HG02678 (cell line): ENCODE results near the gene FADS6.

Experiments
- ATAC-seq: cut with Tn5 transposase; IDR thresholded peaks from one replicate; pipeline ENCODE4 v1.9.1; 2021; ENCODE audit warnings: mild to moderate bottlenecking, moderate library complexity; ENCODE audit not compliant: unreplicated experiment

The FADS6 gene

GRCh38 chr17:74892013-74892841 lies 1.2 kb downstream of the FADS6 start:
- ATAC-seq = no peak

- no peak for ATAC-seq
Observed at GRCh38 chr17:74890554-74890953, 2.9 kb downstream of the FADS6 start.

DNA sequence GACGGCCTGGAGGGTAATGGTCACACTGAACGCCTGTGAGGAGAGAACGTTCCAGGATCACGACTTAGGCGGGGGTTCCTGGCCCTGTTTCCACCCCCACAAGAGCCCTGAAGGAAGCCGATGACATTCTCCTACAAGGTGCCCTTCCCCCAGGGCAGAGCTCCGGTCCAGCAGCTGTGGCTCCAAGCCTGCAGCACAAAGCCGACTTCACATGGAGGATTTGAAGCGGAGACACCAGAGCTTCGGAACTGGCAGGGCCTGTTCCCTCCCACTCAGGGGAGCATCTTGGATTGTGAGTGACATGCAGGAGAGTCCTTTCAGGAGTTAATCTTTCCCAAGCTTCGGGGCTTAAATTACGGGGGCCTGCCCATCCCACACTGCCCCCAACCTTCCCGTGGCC lies 5.0 kb downstream of the FADS6 start:
- ATAC-seq = no peak

DNA sequence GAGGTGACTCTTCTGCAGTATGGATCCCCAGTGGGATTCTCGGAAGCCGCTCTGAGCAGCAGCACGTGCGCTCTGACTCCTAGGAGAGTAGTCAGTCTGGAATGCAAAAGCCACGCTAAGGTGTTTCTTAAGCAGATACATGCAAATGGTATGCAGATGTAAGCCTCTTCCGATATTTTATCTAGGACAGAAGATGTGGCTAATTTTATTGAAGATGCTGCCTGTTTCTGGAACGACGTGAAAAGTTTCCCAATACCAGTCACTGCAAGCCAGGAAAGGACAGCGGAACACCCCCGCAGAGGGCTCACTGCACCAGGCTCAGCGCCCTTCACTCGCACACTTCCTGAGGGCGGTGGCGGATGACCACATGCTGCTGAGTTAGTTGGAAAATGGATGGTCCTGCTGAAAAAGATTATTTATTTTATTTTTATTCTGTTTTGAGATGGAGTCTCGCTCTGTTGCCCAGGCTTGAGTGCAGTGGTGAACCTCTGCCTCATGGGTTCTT lies 10.1 kb downstream of the FADS6 start:
- no peak for ATAC-seq

GRCh38 chr17:74882517-74883240 lies 10.8 kb downstream of the FADS6 start:
- no peak for ATAC-seq

DNA sequence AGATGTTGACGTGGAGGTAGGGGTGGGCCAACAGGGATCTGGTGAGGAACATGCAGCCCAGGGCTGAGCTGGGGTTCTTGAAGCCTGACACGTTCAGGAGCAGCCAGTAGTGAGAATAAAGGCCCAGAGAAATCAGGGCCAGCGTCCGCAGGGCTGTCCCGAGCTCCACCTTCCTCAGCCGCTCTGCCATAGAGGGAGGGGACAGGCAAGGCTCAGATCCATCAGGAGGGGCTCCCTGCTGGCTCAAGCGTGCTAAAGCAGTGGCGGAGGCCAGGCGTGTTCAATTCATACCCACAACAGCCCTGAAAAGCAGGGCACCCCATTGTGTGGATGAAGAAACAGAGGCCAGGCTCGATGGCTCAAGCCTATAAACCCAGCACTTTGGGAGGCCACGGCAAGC lies 12.4 kb downstream of the FADS6 start:
- no peak for ATAC-seq

- ATAC-seq = no peak
Observed at GRCh38 chr17:74879308-74879707, 14.1 kb downstream of the FADS6 start.

- no peak for ATAC-seq
Observed at GRCh38 chr17:74878658-74879057, 14.8 kb downstream of the FADS6 start.

DNA sequence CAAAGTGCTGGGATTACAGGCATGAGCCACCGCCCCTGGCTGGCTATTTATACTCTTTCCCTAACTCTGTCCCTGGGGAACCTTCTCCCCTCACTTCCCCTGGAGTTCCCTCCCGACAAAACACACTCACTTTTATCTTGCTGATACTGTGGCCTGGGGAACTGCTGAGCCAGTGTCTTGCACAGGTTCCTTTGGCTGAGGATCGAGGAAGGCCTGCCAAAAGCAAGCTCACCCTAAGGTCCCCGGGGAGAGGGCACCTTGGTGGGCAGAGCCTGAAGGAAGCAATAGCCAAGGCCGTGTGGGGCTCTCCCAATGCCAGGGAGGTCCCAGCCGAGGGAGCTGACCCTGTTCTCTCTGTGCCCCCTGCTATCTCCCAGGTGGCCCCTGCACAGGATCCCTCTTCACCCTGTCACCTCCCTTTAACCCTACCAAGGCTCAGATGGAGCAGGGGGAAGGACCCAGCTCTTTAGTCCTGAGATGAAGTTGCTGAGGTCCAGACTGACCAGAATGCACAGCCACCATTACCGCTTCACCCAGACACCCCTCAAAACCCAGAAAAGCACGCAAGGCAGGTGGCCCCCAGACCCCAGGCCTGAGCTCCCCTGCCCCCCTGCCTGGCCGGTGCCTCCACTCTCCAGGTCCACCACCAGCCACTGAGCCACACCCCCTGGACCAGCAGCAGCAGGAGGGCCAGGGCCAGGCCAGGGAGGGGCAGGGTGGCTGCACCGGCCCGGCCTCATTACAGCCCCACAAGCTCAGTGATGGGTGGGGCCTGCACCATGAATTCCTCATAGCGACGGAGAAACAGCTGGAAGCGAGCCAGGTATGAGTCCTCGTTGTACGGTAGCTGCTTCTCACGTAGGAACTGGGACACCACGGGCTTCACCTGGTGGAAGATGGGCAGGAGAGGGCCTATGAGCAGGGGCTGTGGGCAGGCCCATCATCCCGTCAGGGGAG lies 15.6 kb downstream of the FADS6 start:
- no peak for ATAC-seq

DNA sequence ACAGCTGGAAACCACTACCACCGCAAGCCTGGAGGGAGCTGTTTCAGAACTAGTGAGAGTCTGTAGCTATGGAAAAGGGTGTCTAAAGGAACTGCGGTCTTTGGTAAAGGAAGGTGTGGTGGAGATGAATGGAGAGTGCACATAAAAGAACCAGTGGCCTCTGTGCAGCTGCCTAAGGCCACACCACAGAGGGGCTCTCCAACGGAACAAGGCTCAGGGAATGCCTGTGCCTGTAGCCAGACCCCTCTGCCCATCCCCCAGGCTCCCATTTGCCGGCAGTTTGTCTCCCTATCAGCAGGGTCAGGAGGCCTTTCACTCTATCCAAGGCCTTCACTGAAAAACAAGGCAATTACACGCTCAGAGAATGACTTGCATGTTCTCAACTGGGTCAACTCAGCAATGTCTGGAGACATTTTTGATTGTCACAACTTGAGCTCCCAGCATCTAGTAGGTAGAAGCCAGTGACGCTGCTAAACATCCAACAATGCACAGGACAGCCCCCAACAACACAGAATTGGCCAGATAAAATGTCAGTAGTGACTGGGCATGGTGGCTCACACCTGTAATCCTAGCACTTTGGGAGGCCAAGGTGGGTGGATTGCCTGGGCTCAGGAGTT lies 17.3 kb downstream of the FADS6 start:
- no peak for ATAC-seq

DNA sequence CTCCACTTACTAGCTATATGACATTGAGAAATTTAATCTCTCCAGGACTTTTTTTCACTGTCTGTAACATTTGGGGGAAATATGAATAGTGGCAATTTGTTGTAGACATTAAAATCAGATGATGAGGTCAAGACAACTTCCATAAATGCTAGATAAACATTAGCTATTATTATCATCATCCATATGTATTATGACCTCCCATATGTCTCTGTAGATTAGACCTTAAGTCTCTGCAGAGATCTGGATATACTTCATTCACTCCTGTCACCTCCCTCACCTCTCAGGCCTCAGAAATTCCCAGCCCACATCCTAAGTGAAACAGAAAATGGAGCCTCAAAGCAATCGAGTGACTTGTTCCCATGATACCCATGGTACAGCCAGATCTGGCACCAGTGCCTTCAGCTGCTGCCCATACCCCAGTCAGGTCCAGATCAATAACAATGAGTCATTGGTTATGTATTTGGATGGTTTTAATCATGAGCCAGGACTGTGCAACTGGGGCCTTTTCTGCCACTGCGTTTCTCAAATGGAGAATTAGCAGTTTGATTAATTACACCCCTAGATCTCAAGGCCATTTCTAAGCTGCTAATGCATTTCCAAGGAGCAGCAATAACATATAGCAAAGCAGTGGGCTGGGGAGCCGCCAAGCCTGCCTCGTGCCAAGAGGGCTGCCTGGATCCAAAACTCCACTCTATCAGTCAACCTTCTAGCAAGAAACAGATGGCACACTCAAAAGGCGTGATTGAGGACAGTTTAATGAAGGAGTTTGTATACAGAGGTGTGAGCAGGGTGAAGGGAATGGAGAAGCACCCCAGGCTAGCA lies 18.1 kb downstream of the FADS6 start:
- no peak for ATAC-seq

- ATAC-seq = no peak
Observed at GRCh38 chr17:74874615-74875037, 18.8 kb downstream of the FADS6 start.

DNA sequence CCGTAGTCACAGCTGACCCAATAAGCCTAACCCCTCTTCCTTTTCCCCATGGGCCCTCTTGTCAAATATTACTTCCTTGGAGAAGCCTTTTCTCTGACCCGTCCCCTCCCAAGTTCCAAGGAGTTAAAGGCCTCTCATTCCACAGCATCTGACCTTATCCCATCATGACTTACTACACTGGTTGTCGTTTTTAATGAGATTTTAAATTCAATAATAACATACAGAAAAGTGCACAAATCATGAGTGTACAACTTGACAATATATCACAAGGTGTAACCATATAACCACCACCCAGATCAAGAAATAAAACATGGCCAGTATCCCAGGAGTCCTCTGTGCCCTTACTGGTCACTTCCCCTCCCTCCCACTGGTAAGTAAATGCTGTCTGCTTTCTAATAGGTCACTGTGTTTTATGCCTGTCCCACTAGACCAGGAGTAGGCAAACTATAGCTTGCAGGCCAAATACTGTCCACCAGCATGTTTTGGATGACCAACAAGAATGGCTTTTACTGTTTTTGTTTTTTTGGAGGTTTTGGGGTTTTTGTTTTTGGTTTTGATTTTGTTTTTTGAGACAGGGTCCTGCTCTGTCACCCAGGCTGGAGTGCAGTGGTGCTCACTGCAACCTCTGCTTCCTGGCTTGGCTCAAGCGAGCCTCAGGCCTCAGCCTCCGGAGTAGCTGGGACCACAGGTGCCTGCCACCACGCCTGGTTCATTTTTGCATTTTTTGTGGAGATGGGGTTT lies 19.4 kb downstream of the FADS6 start:
- ATAC-seq = no peak

- ATAC-seq = peak; percentile 90
Observed at GRCh38 chr17:74873037-74873873, 20.2 kb downstream of the FADS6 start.

DNA sequence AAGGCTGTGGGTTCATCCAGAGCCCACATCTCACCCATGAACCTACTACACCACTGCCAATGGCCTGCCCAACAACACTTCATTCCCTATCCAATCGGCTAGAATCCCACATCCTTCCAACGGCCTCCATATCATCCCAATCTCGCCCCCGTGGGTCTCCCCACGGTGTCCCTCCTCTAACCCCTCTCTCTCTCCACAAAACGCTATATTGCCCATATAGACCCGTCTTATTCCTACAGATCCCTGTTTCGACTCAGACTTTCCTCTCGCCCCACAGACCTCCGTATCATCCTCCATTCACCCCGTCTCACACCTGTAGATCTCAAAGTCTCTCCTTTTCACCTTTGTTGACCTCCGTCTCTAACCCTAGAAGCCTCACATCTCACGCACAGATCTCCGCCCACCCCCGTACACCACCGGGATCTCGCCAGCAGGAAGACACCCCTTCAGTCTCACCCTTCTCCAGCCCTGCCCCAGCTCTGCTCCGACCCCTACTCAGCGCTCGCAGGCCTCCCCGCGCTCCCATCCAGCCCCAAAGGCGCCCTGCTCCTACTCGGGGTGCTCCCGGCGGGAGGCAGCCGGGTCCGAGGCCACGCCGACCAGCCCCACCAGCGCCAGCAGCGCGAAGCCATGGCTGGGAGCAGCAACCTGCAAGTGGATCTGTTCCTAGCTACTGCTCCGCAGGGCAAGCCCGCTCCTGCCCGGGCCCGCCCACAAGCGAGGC lies 21.0 kb downstream of the FADS6 start, which contains the start of gene FDXR:
Gene FDXR, minus strand, starts transcription at position 682 of the 724 bp plus-strand sequence. Its CDS starts 50 bp downstream, at position 632.
- no peak for ATAC-seq

DNA sequence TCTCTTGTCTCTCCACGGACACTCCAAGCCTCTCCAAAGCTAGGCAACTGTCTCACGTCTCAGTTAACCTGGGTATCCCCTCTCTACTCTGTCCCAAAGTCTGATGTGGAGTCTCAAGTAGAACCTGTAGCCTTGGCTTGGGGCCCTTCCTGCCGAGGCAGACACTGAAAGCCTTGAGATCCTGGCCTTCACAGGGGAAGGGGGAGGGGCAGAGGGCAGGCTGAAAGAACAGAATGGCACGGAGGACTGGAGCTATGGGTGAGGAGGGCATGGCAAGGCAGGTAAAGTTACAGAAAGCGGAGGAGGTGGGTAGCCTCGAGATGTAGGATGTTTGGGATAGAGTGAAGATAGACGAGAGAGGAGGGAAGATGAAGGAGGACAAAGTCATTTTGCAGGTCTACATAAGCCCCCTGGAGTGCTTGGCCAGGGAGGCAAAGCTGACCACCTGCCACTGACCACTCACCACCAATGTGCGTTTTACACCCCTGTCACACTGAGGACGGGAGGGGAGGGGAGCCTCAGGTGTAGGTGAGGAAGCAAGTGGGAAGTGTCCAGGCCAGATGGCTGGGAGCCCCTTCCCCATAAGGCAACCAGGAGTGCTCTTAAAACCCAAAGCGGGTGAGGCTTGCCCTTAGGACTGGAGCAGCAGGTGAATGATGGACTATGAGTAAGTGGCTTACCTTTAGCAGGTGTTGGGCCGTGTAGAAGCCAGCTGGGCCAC lies 21.9 kb downstream of the FADS6 start:
- ATAC-seq = no peak

DNA sequence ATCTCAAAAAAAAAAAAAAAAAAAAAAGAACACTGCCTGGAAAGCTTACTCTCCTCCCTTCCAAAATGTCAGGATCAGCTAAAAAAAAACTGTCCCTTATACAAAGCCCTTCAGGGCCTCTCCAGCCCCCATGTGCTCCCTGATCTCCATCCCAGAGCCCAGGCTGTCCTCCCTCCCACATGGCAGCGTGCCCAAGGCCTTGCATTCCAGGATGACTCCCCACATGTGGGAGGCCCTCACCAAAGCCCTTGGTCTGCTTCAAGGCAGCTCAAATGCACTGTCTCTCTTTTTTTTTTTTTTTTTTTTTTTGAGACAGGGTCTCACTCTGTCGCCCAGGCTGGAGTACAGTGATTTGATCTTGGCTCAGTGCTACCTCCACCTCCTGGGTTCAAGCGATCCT lies 22.9 kb downstream of the FADS6 start:
- ATAC-seq = no peak
